ENCODE data around the gene TTC19.
A peak's percentile ranks its signal among the peaks of the same experiment; 100 is the strongest.

TTC19 gene

GRCh38 chr17:15999141-15999973 is at the start of gene TTC19, which contains the start of gene ZSWIM7:
TTC19 (plus strand) TSS chr17:15999824; CDS start chr17:15999849, 25 bp downstream.
ZSWIM7 (minus strand) TSS chr17:15999704; CDS start chr17:15999594, 110 bp downstream.
- peak; percentile 33 for DNase-seq

- DNase-seq: no peak
Observed at GRCh38 chr17:15951368-15952047, 48.1 kb upstream of the TTC19 start.

GRCh38 chr17:15952048-15952532 is 47.5 kb upstream of the TTC19 start:
- no peak for DNase-seq

- DNase-seq: no peak
Observed at GRCh38 chr17:15952916-15953790, 46.5 kb upstream of the TTC19 start.

- DNase-seq: no peak
Observed at GRCh38 chr17:15954222-15954621, 45.4 kb upstream of the TTC19 start.

- DNase-seq: no peak
Observed at GRCh38 chr17:15955793-15956541, 43.7 kb upstream of the TTC19 start.

GRCh38 chr17:15957206-15957605 is 42.4 kb upstream of the TTC19 start:
- no peak for DNase-seq

GRCh38 chr17:15957608-15958307 is 41.9 kb upstream of the TTC19 start:
- DNase-seq: no peak

- DNase-seq: no peak
Observed at GRCh38 chr17:15958484-15958854, 41.2 kb upstream of the TTC19 start.

- no peak for DNase-seq
Observed at GRCh38 chr17:15963670-15964110, 35.9 kb upstream of the TTC19 start.

- no peak for DNase-seq
Observed at GRCh38 chr17:15965528-15965927, 34.1 kb upstream of the TTC19 start.

- DNase-seq: peak; percentile 40
Observed at GRCh38 chr17:15966183-15966878, 33.3 kb upstream of the TTC19 start.

GRCh38 chr17:15966879-15967248 is 32.8 kb upstream of the TTC19 start:
- DNase-seq: no peak

- no peak for DNase-seq
Observed at GRCh38 chr17:15967706-15968399, 31.8 kb upstream of the TTC19 start.

GRCh38 chr17:15969463-15969862 is 30.2 kb upstream of the TTC19 start:
- no peak for DNase-seq

- no peak for DNase-seq
Observed at GRCh38 chr17:15970500-15970899, 29.1 kb upstream of the TTC19 start.

GRCh38 chr17:15971098-15971678 is 28.4 kb upstream of the TTC19 start:
- DNase-seq: no peak

- DNase-seq: no peak
Observed at GRCh38 chr17:15971882-15972281, 27.7 kb upstream of the TTC19 start.

- DNase-seq: no peak
Observed at GRCh38 chr17:15972497-15972951, 27.1 kb upstream of the TTC19 start.

- DNase-seq: no peak
Observed at GRCh38 chr17:15973016-15973415, 26.6 kb upstream of the TTC19 start.
